Neural cell (in vitro differentiated cells): ENCODE data around the gene HS3ST6.

Experiments
- POLR2AphosphoS5 ChIP-seq: IDR thresholded peaks from 2 replicates; pipeline ENCODE4 v1.6.1; 2012
- TF ChIP-seq, protein P1 (sequence below): fragments of 450-650 bp; IDR thresholded peaks from 2 replicates; pipeline ENCODE4 v1.5.1; 2014; ENCODE audit warnings: antibody characterized with exemption, mild to moderate bottlenecking, moderate library complexity; ENCODE audit not compliant: poor library complexity, severe bottlenecking

- TF ChIP-seq, protein P1, sequence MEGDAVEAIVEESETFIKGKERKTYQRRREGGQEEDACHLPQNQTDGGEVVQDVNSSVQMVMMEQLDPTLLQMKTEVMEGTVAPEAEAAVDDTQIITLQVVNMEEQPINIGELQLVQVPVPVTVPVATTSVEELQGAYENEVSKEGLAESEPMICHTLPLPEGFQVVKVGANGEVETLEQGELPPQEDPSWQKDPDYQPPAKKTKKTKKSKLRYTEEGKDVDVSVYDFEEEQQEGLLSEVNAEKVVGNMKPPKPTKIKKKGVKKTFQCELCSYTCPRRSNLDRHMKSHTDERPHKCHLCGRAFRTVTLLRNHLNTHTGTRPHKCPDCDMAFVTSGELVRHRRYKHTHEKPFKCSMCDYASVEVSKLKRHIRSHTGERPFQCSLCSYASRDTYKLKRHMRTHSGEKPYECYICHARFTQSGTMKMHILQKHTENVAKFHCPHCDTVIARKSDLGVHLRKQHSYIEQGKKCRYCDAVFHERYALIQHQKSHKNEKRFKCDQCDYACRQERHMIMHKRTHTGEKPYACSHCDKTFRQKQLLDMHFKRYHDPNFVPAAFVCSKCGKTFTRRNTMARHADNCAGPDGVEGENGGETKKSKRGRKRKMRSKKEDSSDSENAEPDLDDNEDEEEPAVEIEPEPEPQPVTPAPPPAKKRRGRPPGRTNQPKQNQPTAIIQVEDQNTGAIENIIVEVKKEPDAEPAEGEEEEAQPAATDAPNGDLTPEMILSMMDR = no peak
- no peak for TF ChIP-seq POLR2AphosphoS5
These were observed 20.1 kb upstream of the HS3ST6 start for GRCh38 chr16:1938316-1938715.
